ENCODE data around the gene STK32B. TPM values are rescaled to one million over a fixed set of nuclear protein-coding genes. Genes with fewer than 3 reads are reported as not detected.

Gene STK32B
- total and polyA plus RNA-seq, 10 donors, result 0.03 to 0.87 (median 0.36) TPM

GRCh38 chr4:5421416-5421815, 370.1 kb downstream of the STK32B start:
- Histone ChIP-seq H3K9me3 (peaks cover 0 to 19% (median 14%) of the 10 kb centered on the region in 8 donors), H3K36me3 (no peaks in the 10 kb centered on the region), H3K4me3 (no peak overlapping the region), H3K27me3 (replicated peaks in 1 of 7) (peaks cover 0 to 8% (median 0%) of the 10 kb centered on the region in 7 donors), H3K27ac (no peak overlapping the region), H3K4me1 (no peaks in the 10 kb centered on the region)
- TF ChIP-seq CTCF (IDR thresholded peaks at IDR 0.05 in 8 of 11, conservative IDR thresholded peaks at IDR 0.05 in 3 of 11) (no peak), POLR2A (IDR thresholded peaks at IDR 0.05) (no peak), POLR2AphosphoS5 (IDR thresholded peaks at IDR 0.05) (no peak)
- DNase-seq, result no peak
- WGBS, 5 donors, result 40 to 82% (median 70%) methylated on average over 3 of the region's 3 CpGs
- intact Hi-C loops (cut with DNase I; ENCODE audit: low total_unique reads), result no loop called here

GRCh38 chr4:5422195-5422594, 370.9 kb downstream of the STK32B start:
- 79 to 83% (median 80%) methylated on average over 2 of the region's 2 CpGs for WGBS, 5 donors
- H3K36me3 ChIP-seq, result no peaks in the 10 kb centered on the region
- H3K4me3 ChIP-seq, result no peak overlapping the region
- H3K4me1 ChIP-seq, result no peaks in the 10 kb centered on the region
- peaks cover 0 to 8% (median 0%) of the 10 kb centered on the region in 7 donors for H3K27me3 ChIP-seq (replicated peaks in 1 of 7)
- DNase-seq, result no peak
- peaks cover 0 to 12% (median 8%) of the 10 kb centered on the region in 8 donors for H3K9me3 ChIP-seq
- intact Hi-C loops (cut with DNase I; ENCODE audit: low total_unique reads), result no loop called here
- TF ChIP-seq CTCF (IDR thresholded peaks at IDR 0.05 in 8 of 11, conservative IDR thresholded peaks at IDR 0.05 in 3 of 11), result no peak
- TF ChIP-seq POLR2AphosphoS5 (IDR thresholded peaks at IDR 0.05), result no peak
- no peak for TF ChIP-seq POLR2A (IDR thresholded peaks at IDR 0.05)
- no peak overlapping the region for H3K27ac ChIP-seq

GRCh38 chr4:5423670-5424069, 372.4 kb downstream of the STK32B start:
- 67 to 97% (median 83%) methylated on average over 1 to 6 of the region's 6 CpGs for WGBS, 5 donors
- Histone ChIP-seq H3K4me1 (no peaks in the 10 kb centered on the region), H3K36me3 (no peaks in the 10 kb centered on the region), H3K9me3 (peaks cover 0 to 2% (median 0%) of the 10 kb centered on the region in 8 donors), H3K4me3 (no peak overlapping the region), H3K27ac (no peak overlapping the region), H3K27me3 (replicated peaks in 1 of 7) (peaks cover 0 to 8% (median 0%) of the 10 kb centered on the region in 7 donors)
- DNase-seq, result no peak
- TF ChIP-seq POLR2A (IDR thresholded peaks at IDR 0.05), result no peak
- no peak for TF ChIP-seq POLR2AphosphoS5 (IDR thresholded peaks at IDR 0.05)
- TF ChIP-seq CTCF (IDR thresholded peaks at IDR 0.05 in 8 of 11, conservative IDR thresholded peaks at IDR 0.05 in 3 of 11), result no peak
- intact Hi-C loops (cut with DNase I; ENCODE audit: low total_unique reads), result no loop called here

- DNase-seq, result no peak
- Histone ChIP-seq H3K9me3 (peaks cover 0 to 6% (median 0%) of the 10 kb centered on the region in 8 donors), H3K4me1 (no peaks in the 10 kb centered on the region), H3K4me3 (no peak overlapping the region), H3K36me3 (no peaks in the 10 kb centered on the region), H3K27me3 (replicated peaks in 1 of 7) (peaks cover 0 to 8% (median 0%) of the 10 kb centered on the region in 7 donors), H3K27ac (no peak overlapping the region)
- 81 to 100% (median 88%) methylated on average over 2 to 3 of the region's 3 CpGs for WGBS, 5 donors
- TF ChIP-seq CTCF (IDR thresholded peaks at IDR 0.05 in 8 of 11, conservative IDR thresholded peaks at IDR 0.05 in 3 of 11), result no peak
- intact Hi-C loops (cut with DNase I; ENCODE audit: low total_unique reads), result no loop called here
Measured at GRCh38 chr4:5424211-5424610, 372.9 kb downstream of the STK32B start.

All from spleen (tissue), 11 donors.